Adipocyte (in vitro differentiated cells): ENCODE measurements around the gene FRS2.

ENCODE experiments used
- DNase-seq: peaks from one replicate; pipeline ENCODE4 v3.0.0-alpha.2; 2015; ENCODE audit warnings: low read depth
- H3K27me3 ChIP-seq: replicated peaks from 2 replicates; pipeline ENCODE4 v1.7.0; 2013; ENCODE audit warnings: mild to moderate bottlenecking, low read length, moderate library complexity; ENCODE audit not compliant: control insufficient read depth, insufficient read depth
- H3K36me3 ChIP-seq: 2 replicates; pipeline ENCODE4 v1.7.0; 2013; ENCODE audit warnings: low read length, mild to moderate bottlenecking, moderate library complexity; ENCODE audit not compliant: control insufficient read depth, insufficient read depth, severe bottlenecking
- H3K4me1 ChIP-seq: 2 replicates; pipeline ENCODE4 v1.7.0; 2013; ENCODE audit warnings: mild to moderate bottlenecking, low read length, moderate library complexity; ENCODE audit not compliant: control insufficient read depth, insufficient read depth
- H3K4me3 ChIP-seq: 2 replicates; pipeline ENCODE4 v1.7.0; 2013; ENCODE audit warnings: mild to moderate bottlenecking, low read length, moderate library complexity
- H3K9ac ChIP-seq: 2 replicates; pipeline ENCODE4 v1.7.0; 2013; ENCODE audit warnings: mild to moderate bottlenecking, low read length, moderate library complexity
- H3K9me3 ChIP-seq: 2 replicates; pipeline ENCODE4 v1.7.0; 2013; ENCODE audit warnings: mild to moderate bottlenecking, low read length, moderate library complexity; ENCODE audit not compliant: control insufficient read depth

FRS2 gene

GRCh38 chr12:69545081-69545480 is 74.9 kb downstream of the FRS2 start:
- DNase-seq, result no peak
- no peaks in the 10 kb centered on the region for H3K9me3 ChIP-seq
- H3K4me3 ChIP-seq, result no peak overlapping the region
- no peak overlapping the region for H3K9ac ChIP-seq
- H3K36me3 ChIP-seq, result peaks cover 15% of the 10 kb centered on the region
- peaks cover 11% of the 10 kb centered on the region for H3K4me1 ChIP-seq
- no peaks in the 10 kb centered on the region for H3K27me3 ChIP-seq

- H3K9ac ChIP-seq, result no peak overlapping the region
- no peak overlapping the region for H3K4me3 ChIP-seq
- H3K4me1 ChIP-seq, result no peaks in the 10 kb centered on the region
- DNase-seq, result no peak
- H3K36me3 ChIP-seq, result peaks cover 15% of the 10 kb centered on the region
- H3K9me3 ChIP-seq, result no peaks in the 10 kb centered on the region
- H3K27me3 ChIP-seq, result no peaks in the 10 kb centered on the region
Measured at GRCh38 chr12:69546693-69547438, 76.7 kb downstream of the FRS2 start.

- Histone ChIP-seq H3K36me3 (peaks cover 18% of the 10 kb centered on the region), H3K4me3 (no peak overlapping the region)
Measured at GRCh38 chr12:69548687-69549086, 78.5 kb downstream of the FRS2 start.

GRCh38 chr12:69550569-69551350 is 80.6 kb downstream of the FRS2 start:
- Histone ChIP-seq H3K9me3 (no peaks in the 10 kb centered on the region), H3K4me3 (no peak overlapping the region), H3K27me3 (no peaks in the 10 kb centered on the region), H3K4me1 (peaks cover 10% of the 10 kb centered on the region), H3K36me3 (peaks cover 10% of the 10 kb centered on the region), H3K9ac (no peak overlapping the region)
- DNase-seq, result no peak

More at GRCh38 chr12:69548687-69549086, 78.5 kb downstream of the FRS2 start:
- H3K4me1 ChIP-seq, result no peaks in the 10 kb centered on the region
- no peaks in the 10 kb centered on the region for H3K27me3 ChIP-seq
- no peaks in the 10 kb centered on the region for H3K9me3 ChIP-seq
- DNase-seq, result no peak
- no peak overlapping the region for H3K9ac ChIP-seq

- peaks cover 15% of the 10 kb centered on the region for H3K4me1 ChIP-seq
- no peak overlapping the region for H3K9ac ChIP-seq
- no peaks in the 10 kb centered on the region for H3K27me3 ChIP-seq
- H3K36me3 ChIP-seq, result peaks cover 10% of the 10 kb centered on the region
- no peaks in the 10 kb centered on the region for H3K9me3 ChIP-seq
- H3K4me3 ChIP-seq, result no peak overlapping the region
- peak; percentile 58 for DNase-seq
Measured at GRCh38 chr12:69553628-69554248, 83.5 kb downstream of the FRS2 start.

- Histone ChIP-seq H3K4me3 (peak overlapping the region; percentile 21), H3K36me3 (peaks cover 3% of the 10 kb centered on the region), H3K9ac (no peak overlapping the region), H3K27me3 (no peaks in the 10 kb centered on the region), H3K9me3 (no peaks in the 10 kb centered on the region), H3K4me1 (peaks cover 15% of the 10 kb centered on the region)
- DNase-seq, result peak; percentile 77
Measured at GRCh38 chr12:69555461-69555860, 85.3 kb downstream of the FRS2 start.

- Histone ChIP-seq H3K36me3 (peaks cover 3% of the 10 kb centered on the region), H3K9ac (no peak overlapping the region), H3K4me1 (peaks cover 15% of the 10 kb centered on the region), H3K27me3 (no peaks in the 10 kb centered on the region), H3K9me3 (no peaks in the 10 kb centered on the region), H3K4me3 (no peak overlapping the region)
- no peak for DNase-seq
Measured at GRCh38 chr12:69556383-69556782, 86.2 kb downstream of the FRS2 start.

GRCh38 chr12:69563166-69563762 is 93.1 kb downstream of the FRS2 start:
- Histone ChIP-seq H3K36me3 (peaks cover 35% of the 10 kb centered on the region), H3K9me3 (no peaks in the 10 kb centered on the region), H3K9ac (no peak overlapping the region), H3K4me1 (no peaks in the 10 kb centered on the region), H3K4me3 (no peak overlapping the region), H3K27me3 (no peaks in the 10 kb centered on the region)
- DNase-seq, result no peak

GRCh38 chr12:69566603-69567002 is 96.4 kb downstream of the FRS2 start:
- Histone ChIP-seq H3K9ac (no peak overlapping the region), H3K27me3 (no peaks in the 10 kb centered on the region)
- no peak for DNase-seq

GRCh38 chr12:69569236-69569635 is 99.0 kb downstream of the FRS2 start:
- no peaks in the 10 kb centered on the region for H3K9me3 ChIP-seq
- no peak overlapping the region for H3K4me3 ChIP-seq
- peaks cover 13% of the 10 kb centered on the region for H3K4me1 ChIP-seq
- H3K27me3 ChIP-seq, result no peaks in the 10 kb centered on the region
- DNase-seq, result no peak
- no peak overlapping the region for H3K9ac ChIP-seq
- H3K36me3 ChIP-seq, result peaks cover 51% of the 10 kb centered on the region

More at GRCh38 chr12:69566603-69567002, 96.4 kb downstream of the FRS2 start:
- peaks cover 13% of the 10 kb centered on the region for H3K4me1 ChIP-seq
- no peaks in the 10 kb centered on the region for H3K9me3 ChIP-seq
- peaks cover 46% of the 10 kb centered on the region for H3K36me3 ChIP-seq
- H3K4me3 ChIP-seq, result no peak overlapping the region

- H3K36me3 ChIP-seq, result peaks cover 51% of the 10 kb centered on the region
Measured at GRCh38 chr12:69570000-69570516, 99.9 kb downstream of the FRS2 start.

More at GRCh38 chr12:69570000-69570516, 99.9 kb downstream of the FRS2 start:
- peak; percentile 47 for DNase-seq
- H3K9me3 ChIP-seq, result no peaks in the 10 kb centered on the region
- no peaks in the 10 kb centered on the region for H3K27me3 ChIP-seq
- peaks cover 13% of the 10 kb centered on the region for H3K4me1 ChIP-seq
- no peak overlapping the region for H3K4me3 ChIP-seq
- H3K9ac ChIP-seq, result no peak overlapping the region
